AG04449 (cell line): Measurements from ENCODE around the gene CCDC185.

Experiments
- CTCF ChIA-PET: fragments of 350-600 bp; formaldehyde crosslinking; extraction: SDS; loops from one replicate; lab custom pipeline; 2021; ENCODE audit warnings: antibody characterized with exemption; lab: Yijun Ruan, JAX
- POLR2A ChIA-PET: fragments of 400-600, 350-600 bp; formaldehyde crosslinking; extraction: SDS; loops from one replicate; lab custom pipeline; 2020; ENCODE audit warnings: antibody characterized with exemption, inconsistent platforms; lab: Yijun Ruan, JAX
- DNase-seq: peaks from one replicate; pipeline ENCODE4 v3.0.0-alpha.2; 2010; ENCODE audit warnings: low read depth, low spot score
- H3K4me3 ChIP-seq: 2 replicates; pipeline ENCODE4 v1.5.1; 2011; ENCODE audit warnings: low read depth, mild to moderate bottlenecking, control low read depth, low read length
- CTCF ChIP-seq: IDR thresholded peaks from one replicate; pipeline ENCODE4 v1.5.1; 2011; ENCODE audit warnings: mild to moderate bottlenecking, moderate library complexity, low read length, control low read depth, inconsistent platforms; ENCODE audit not compliant: insufficient read depth; ENCODE audit errors: missing control alignments

The CCDC185 gene

GRCh38 chr1:223401873-223402789 is 8.9 kb downstream of the CCDC185 start:
- peak; percentile 31 for DNase-seq
- ChIA-PET CTCF (no interaction called here), POLR2A (no interaction called here)
- TF ChIP-seq CTCF = no peak
- no peak overlapping the region for H3K4me3 ChIP-seq

- TF ChIP-seq CTCF = no peak
- H3K4me3 ChIP-seq = no peak overlapping the region
- ChIA-PET POLR2A (no interaction called here), CTCF (no interaction called here)
- no peak for DNase-seq
These were observed 9.6 kb downstream of the CCDC185 start for GRCh38 chr1:223402790-223403142.

GRCh38 chr1:223403184-223403815 is 10.1 kb downstream of the CCDC185 start:
- ChIA-PET POLR2A (no interaction called here), CTCF (interaction anchor here (1.1 kb wide), 1 partner anchor 269 kb away, joined by 3 read pairs; no protein-coding TSS in a partner anchor)
- H3K4me3 ChIP-seq = no peak overlapping the region
- DNase-seq = no peak
- no peak for TF ChIP-seq CTCF

GRCh38 chr1:223405507-223405906 is 12.3 kb downstream of the CCDC185 start:
- TF ChIP-seq CTCF = no peak
- CTCF ChIA-PET = no interaction called here
- H3K4me3 ChIP-seq = no peak overlapping the region
- no peak for DNase-seq
- POLR2A ChIA-PET = no interaction called here

- ChIA-PET POLR2A (no interaction called here), CTCF (interaction anchor here (1.3 kb wide), 1 partner anchor 276 kb away, joined by 3 read pairs; no protein-coding TSS in a partner anchor)
- DNase-seq = no peak
- H3K4me3 ChIP-seq = no peak overlapping the region
- no peak for TF ChIP-seq CTCF
These were observed 16.8 kb downstream of the CCDC185 start for GRCh38 chr1:223410036-223410435.

- TF ChIP-seq CTCF = no peak
- peak; percentile 12 for DNase-seq
- ChIA-PET POLR2A (no interaction called here), CTCF (interaction anchor here (0.8 to 1.3 kb wide), 3 partner anchors 13 to 277 kb away, joined by 3 read pairs; no protein-coding TSS in a partner anchor)
- no peak overlapping the region for H3K4me3 ChIP-seq
These were observed 18.1 kb downstream of the CCDC185 start for GRCh38 chr1:223411309-223411708.
